Activated T-cell treated with anti-CD3 and anti-CD28 coated beads, Interleukin-2, amount 50 U/mL, for 72 hours (primary cell): ENCODE results near the gene RIPOR2. TPM values are rescaled to one million over a fixed set of nuclear protein-coding genes. Genes with fewer than 3 reads are reported as not detected.
"Not testable (repeated sequence)": the region's sequence is repeated elsewhere in the genome, so short reads cannot be mapped to it uniquely, and the experiment has no call there.

ENCODE experiments used
- ATAC-seq, 2 donors: fragments of 150-1000 bp; cut with Tn5 transposase; replicated peaks in 1 of 2; 2 replicates each; pipeline ENCODE4 v1.10.0; 2021; ENCODE audit warnings: moderate library complexity in 2 of 2, mild to moderate bottlenecking in 1 of 2
- DNase-seq, 2 donors: peaks; one replicate each; pipeline ENCODE4 v3.0.0; 2021 to 2022; ENCODE audit warnings: mixed read lengths in 1 of 2
- H3K27ac Mint-ChIP-seq: one replicate; pipeline ENCODE4 v1.8.0; 2022; ENCODE audit warnings: mild to moderate bottlenecking, moderate library complexity, mixed read lengths
- H3K27me3 Mint-ChIP-seq: one replicate; pipeline ENCODE4 v1.8.0; 2022; ENCODE audit warnings: low read depth, mixed read lengths
- H3K36me3 Mint-ChIP-seq, 2 donors: one replicate each; pipeline ENCODE4 v1.8.0; 2022; ENCODE audit warnings: mixed read lengths in 2 of 2, mild to moderate bottlenecking in 1 of 2; ENCODE audit not compliant: insufficient read depth in 2 of 2
- H3K4me1 Mint-ChIP-seq: one replicate; pipeline ENCODE4 v1.8.0; 2022; ENCODE audit warnings: low read depth, mixed read lengths
- H3K4me3 Mint-ChIP-seq, 2 donors: one replicate each; pipeline ENCODE4 v1.8.0; 2022; ENCODE audit warnings: mild to moderate bottlenecking in 2 of 2, mixed read lengths in 2 of 2, moderate library complexity in 2 of 2
- H3K9me3 Mint-ChIP-seq, 2 donors: one replicate each; pipeline ENCODE4 v1.8.0; 2022; ENCODE audit warnings: mixed read lengths in 2 of 2
- total RNA-seq, 2 donors: library from RNA; stranded (reverse); gene quantifications; one replicate each; pipeline ENCODE4 v1.2.3, GENCODE V29; 2022

The RIPOR2 gene
- total RNA-seq, 2 donors from 2014 or later: 67.0 to 69.7 TPM

- no peak overlapping the region for H3K27ac Mint-ChIP-seq
These were observed 30.6 kb upstream of the RIPOR2 start for GRCh38 chr6:24966381-24966780.

GRCh38 chr6:24963887-24964570, 28.3 kb upstream of the RIPOR2 start:
- H3K36me3 Mint-ChIP-seq: peaks cover 5 to 13% of the 10 kb centered on the region in 2 donors
- ATAC-seq (no peak), DNase-seq (no peak)
- no peaks in the 10 kb centered on the region for H3K27me3 Mint-ChIP-seq
- H3K4me1 Mint-ChIP-seq: peaks cover 56% of the 10 kb centered on the region
- peaks cover 1 to 2% of the 10 kb centered on the region in 2 donors for H3K9me3 Mint-ChIP-seq
- peak overlapping the region; percentile 12 for H3K27ac Mint-ChIP-seq
- H3K4me3 Mint-ChIP-seq: no peak overlapping the region

More at GRCh38 chr6:24966381-24966780, 30.6 kb upstream of the RIPOR2 start:
- no peak overlapping the region for H3K4me3 Mint-ChIP-seq
- no peak for ATAC-seq
- DNase-seq: no peak
- peaks cover 41% of the 10 kb centered on the region for H3K4me1 Mint-ChIP-seq
- H3K27me3 Mint-ChIP-seq: no peaks in the 10 kb centered on the region
- no peaks in the 10 kb centered on the region for H3K36me3 Mint-ChIP-seq
- H3K9me3 Mint-ChIP-seq: no peaks in the 10 kb centered on the region

- ATAC-seq: no peak
- Mint-ChIP-seq H3K4me1 (peaks cover 56% of the 10 kb centered on the region), H3K36me3 (peaks cover 5 to 13% of the 10 kb centered on the region in 2 donors), H3K27ac (no peak overlapping the region), H3K27me3 (no peaks in the 10 kb centered on the region), H3K4me3 (no peak overlapping the region), H3K9me3 (peaks cover 1 to 2% of the 10 kb centered on the region in 2 donors)
- no peak for DNase-seq
These were observed 27.6 kb upstream of the RIPOR2 start for GRCh38 chr6:24963339-24963738.

GRCh38 chr6:24961852-24962251, 26.1 kb upstream of the RIPOR2 start:
- no peaks in the 10 kb centered on the region for H3K27me3 Mint-ChIP-seq

GRCh38 chr6:24960991-24961475, 25.3 kb upstream of the RIPOR2 start:
- H3K4me1 Mint-ChIP-seq: peaks cover 69% of the 10 kb centered on the region
- H3K9me3 Mint-ChIP-seq: peaks cover 1 to 2% of the 10 kb centered on the region in 2 donors
- H3K4me3 Mint-ChIP-seq: peak overlapping the region; percentile 49 to 67
- H3K36me3 Mint-ChIP-seq: peaks cover 5 to 13% of the 10 kb centered on the region in 2 donors
- peak overlapping the region; percentile 84 for H3K27ac Mint-ChIP-seq
- H3K27me3 Mint-ChIP-seq: no peaks in the 10 kb centered on the region
- DNase-seq (no peak), ATAC-seq (peak; percentile 18 to 35)

More at GRCh38 chr6:24961852-24962251, 26.1 kb upstream of the RIPOR2 start:
- peaks cover 1 to 2% of the 10 kb centered on the region in 2 donors for H3K9me3 Mint-ChIP-seq
- H3K36me3 Mint-ChIP-seq: peaks cover 5 to 13% of the 10 kb centered on the region in 2 donors
- H3K4me1 Mint-ChIP-seq: peaks cover 63% of the 10 kb centered on the region
- H3K4me3 Mint-ChIP-seq: peak overlapping the region in 1 of 2 donors; percentile 21
- peak overlapping the region; percentile 83 for H3K27ac Mint-ChIP-seq
- DNase-seq: no peak
- ATAC-seq: no peak

GRCh38 chr6:24959319-24959718, 23.6 kb upstream of the RIPOR2 start:
- no peaks in the 10 kb centered on the region for H3K27me3 Mint-ChIP-seq
- ATAC-seq (no peak), DNase-seq (no peak)
- peak overlapping the region; percentile 89 for H3K27ac Mint-ChIP-seq
- H3K9me3 Mint-ChIP-seq: peaks cover 1 to 2% of the 10 kb centered on the region in 2 donors
- H3K4me1 Mint-ChIP-seq: peaks cover 83% of the 10 kb centered on the region
- H3K36me3 Mint-ChIP-seq: peaks cover 5 to 15% of the 10 kb centered on the region in 2 donors
- H3K4me3 Mint-ChIP-seq: peak overlapping the region in 1 of 2 donors; percentile 77

GRCh38 chr6:24957199-24957598, 21.4 kb upstream of the RIPOR2 start:
- Mint-ChIP-seq H3K4me1 (peaks cover 88% of the 10 kb centered on the region), H3K27ac (peak overlapping the region; percentile 93), H3K36me3 (peaks cover 5 to 19% of the 10 kb centered on the region in 2 donors), H3K27me3 (no peaks in the 10 kb centered on the region), H3K4me3 (peak overlapping the region; percentile 63 to 89), H3K9me3 (peaks cover 1 to 2% of the 10 kb centered on the region in 2 donors)
- DNase-seq: no peak
- ATAC-seq: no peak

- H3K27ac Mint-ChIP-seq: no peak overlapping the region
These were observed 18.0 kb upstream of the RIPOR2 start for GRCh38 chr6:24953726-24954125.

GRCh38 chr6:24951811-24952299, 16.1 kb upstream of the RIPOR2 start:
- H3K4me1 Mint-ChIP-seq: peaks cover 88% of the 10 kb centered on the region
- no peak for DNase-seq
- peaks cover 2 to 10% of the 10 kb centered on the region in 2 donors for H3K36me3 Mint-ChIP-seq
- peak overlapping the region; percentile 64 to 75 for H3K4me3 Mint-ChIP-seq
- H3K27me3 Mint-ChIP-seq: no peaks in the 10 kb centered on the region
- peaks cover 2% of the 10 kb centered on the region in 2 donors for H3K9me3 Mint-ChIP-seq
- H3K27ac Mint-ChIP-seq: peak overlapping the region; percentile 39
- peak; percentile 75 to 79 for ATAC-seq

More at GRCh38 chr6:24953726-24954125, 18.0 kb upstream of the RIPOR2 start:
- DNase-seq (no peak), ATAC-seq (no peak)
- no peaks in the 10 kb centered on the region for H3K9me3 Mint-ChIP-seq
- H3K27me3 Mint-ChIP-seq: no peaks in the 10 kb centered on the region
- H3K4me1 Mint-ChIP-seq: peaks cover 88% of the 10 kb centered on the region
- no peak overlapping the region for H3K4me3 Mint-ChIP-seq
- H3K36me3 Mint-ChIP-seq: peaks cover 0 to 6% of the 10 kb centered on the region in 2 donors

- no peak for DNase-seq
- peak; percentile 57 to 58 for ATAC-seq
- H3K27me3 Mint-ChIP-seq: no peaks in the 10 kb centered on the region
- H3K4me3 Mint-ChIP-seq: peak overlapping the region; percentile 20 to 75
- peaks cover 5 to 19% of the 10 kb centered on the region in 2 donors for H3K36me3 Mint-ChIP-seq
- H3K4me1 Mint-ChIP-seq: peaks cover 76% of the 10 kb centered on the region
- H3K27ac Mint-ChIP-seq: no peak overlapping the region
- peaks cover 2 to 4% of the 10 kb centered on the region in 2 donors for H3K9me3 Mint-ChIP-seq
These were observed 14.6 kb upstream of the RIPOR2 start for GRCh38 chr6:24950218-24950941.

GRCh38 chr6:24949020-24949569, 13.3 kb upstream of the RIPOR2 start:
- peak overlapping the region; percentile 74 for H3K27ac Mint-ChIP-seq
- H3K36me3 Mint-ChIP-seq: peaks cover 12 to 31% of the 10 kb centered on the region in 2 donors
- H3K27me3 Mint-ChIP-seq: no peaks in the 10 kb centered on the region
- ATAC-seq: peak; percentile 22 to 45
- peaks cover 67% of the 10 kb centered on the region for H3K4me1 Mint-ChIP-seq
- no peak for DNase-seq
- H3K9me3 Mint-ChIP-seq: peaks cover 6 to 10% of the 10 kb centered on the region in 2 donors
- H3K4me3 Mint-ChIP-seq: peak overlapping the region; percentile 68 to 71

- Mint-ChIP-seq H3K4me1 (peaks cover 59% of the 10 kb centered on the region), H3K4me3 (peak overlapping the region; percentile 8 to 68), H3K36me3 (peaks cover 17 to 29% of the 10 kb centered on the region in 2 donors), H3K9me3 (peaks cover 6 to 11% of the 10 kb centered on the region in 2 donors), H3K27ac (peak overlapping the region; percentile 59)
- not testable (repeated sequence) for ATAC-seq, H3K27me3 Mint-ChIP-seq, DNase-seq
These were observed 12.5 kb upstream of the RIPOR2 start for GRCh38 chr6:24948261-24948660.
